CD4-positive, alpha-beta T cell treated with Interferon alpha-2 for 1 hour (primary cell): Measurements from ENCODE around the gene USH1G.
"Not testable (repeated sequence)": the region's sequence is repeated elsewhere in the genome, so short reads cannot be mapped to it uniquely, and the experiment has no call there.

Source experiments
- DNase-seq, 2 donors: peaks; one replicate each; pipeline ENCODE4 v3.0.0-alpha.2; 2020 to 2022

The USH1G gene

DNA sequence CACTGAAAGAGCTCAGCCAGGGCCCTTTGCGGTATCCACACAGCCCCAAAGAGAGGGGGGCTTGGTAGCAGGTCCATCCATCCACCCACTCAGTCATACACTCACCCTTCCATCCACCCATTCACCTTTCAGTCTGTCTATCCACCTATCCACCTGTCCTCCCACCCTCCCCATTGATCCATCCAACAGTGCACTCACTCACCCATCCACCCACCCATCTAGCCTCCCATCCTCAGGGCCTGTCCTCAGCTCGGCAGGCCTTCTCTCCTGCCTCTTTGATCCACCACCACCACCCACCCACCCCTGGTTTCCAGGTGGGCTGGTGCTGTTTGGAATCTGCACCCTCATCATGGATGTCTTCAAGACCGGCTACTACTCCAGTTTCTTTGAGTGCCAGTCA, 2.2 kb upstream of the USH1G start:
- DNase-seq, result no peak

- peak; percentile 10 to 33 for DNase-seq
These were observed 1.3 kb upstream of the USH1G start, which contains the start of gene OTOP2 for GRCh38 chr17:74924250-74924948. Gene OTOP2 (plus strand): TSS chr17:74924273. CDS start chr17:74924633, 360 bp downstream.

DNA sequence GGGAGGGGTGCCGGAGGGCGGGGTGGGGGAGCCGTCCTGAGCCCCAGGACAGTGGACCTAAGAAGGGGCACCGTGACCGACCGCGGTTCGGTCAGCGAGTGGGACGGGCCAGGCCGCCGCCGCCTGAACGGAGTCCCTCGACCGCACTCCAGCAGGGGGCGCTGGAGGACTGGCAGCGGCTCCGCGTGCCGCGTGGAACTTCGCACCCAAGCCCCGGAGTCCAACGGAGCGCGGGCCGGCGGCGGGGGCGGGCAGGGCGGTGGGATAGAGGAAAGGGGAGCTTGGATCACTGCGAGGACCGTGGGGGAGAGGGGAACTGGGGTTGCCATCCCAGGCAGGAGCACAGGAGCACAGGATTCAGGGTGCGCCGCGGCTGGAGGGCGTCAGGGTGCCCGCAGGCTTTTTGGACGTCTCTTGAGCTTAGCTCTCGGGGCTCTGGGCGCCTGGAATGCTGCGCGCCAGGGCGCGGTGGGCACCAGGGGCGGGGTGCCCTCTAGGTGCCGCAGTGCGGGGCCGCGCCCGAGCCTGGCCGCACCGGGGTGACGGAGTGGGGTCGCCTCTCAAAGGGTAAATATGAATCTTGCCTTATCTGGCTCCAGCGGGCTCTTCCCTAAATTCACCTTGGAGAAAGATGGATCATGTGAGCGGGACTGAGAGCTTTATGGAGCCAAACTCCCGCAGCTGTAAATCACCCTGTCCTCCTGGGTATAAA, 639 bp upstream of the USH1G start:
- peak; percentile 65 to 73 for DNase-seq

GRCh38 chr17:74922172-74922571, 883 bp downstream of the USH1G start:
- no peak for DNase-seq

GRCh38 chr17:74921769-74922168, 1.3 kb downstream of the USH1G start:
- no peak for DNase-seq

GRCh38 chr17:74921026-74921681, 1.9 kb downstream of the USH1G start:
- no peak for DNase-seq

DNA sequence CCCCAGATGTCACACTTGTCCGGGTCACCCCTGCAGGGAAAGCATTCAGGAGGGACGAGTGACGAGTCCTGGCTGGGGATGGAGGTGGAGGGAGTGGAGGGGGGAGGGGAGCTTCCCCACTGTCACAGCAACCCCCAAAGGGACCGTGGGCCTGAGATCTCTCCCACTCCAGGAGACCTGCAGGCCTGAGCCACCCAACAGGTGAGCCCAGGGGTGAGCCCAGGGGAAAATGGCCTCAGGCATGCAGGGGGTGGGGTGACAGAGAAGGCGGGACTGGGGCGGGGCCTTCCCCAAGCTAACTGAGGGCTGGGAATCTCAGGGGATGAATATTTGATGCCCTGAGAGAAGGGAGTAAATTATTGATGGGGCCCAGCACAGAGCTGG, 2.4 kb downstream of the USH1G start:
- no peak for DNase-seq

- DNase-seq, result no peak
These were observed 2.8 kb downstream of the USH1G start for GRCh38 chr17:74920306-74920620.

DNA sequence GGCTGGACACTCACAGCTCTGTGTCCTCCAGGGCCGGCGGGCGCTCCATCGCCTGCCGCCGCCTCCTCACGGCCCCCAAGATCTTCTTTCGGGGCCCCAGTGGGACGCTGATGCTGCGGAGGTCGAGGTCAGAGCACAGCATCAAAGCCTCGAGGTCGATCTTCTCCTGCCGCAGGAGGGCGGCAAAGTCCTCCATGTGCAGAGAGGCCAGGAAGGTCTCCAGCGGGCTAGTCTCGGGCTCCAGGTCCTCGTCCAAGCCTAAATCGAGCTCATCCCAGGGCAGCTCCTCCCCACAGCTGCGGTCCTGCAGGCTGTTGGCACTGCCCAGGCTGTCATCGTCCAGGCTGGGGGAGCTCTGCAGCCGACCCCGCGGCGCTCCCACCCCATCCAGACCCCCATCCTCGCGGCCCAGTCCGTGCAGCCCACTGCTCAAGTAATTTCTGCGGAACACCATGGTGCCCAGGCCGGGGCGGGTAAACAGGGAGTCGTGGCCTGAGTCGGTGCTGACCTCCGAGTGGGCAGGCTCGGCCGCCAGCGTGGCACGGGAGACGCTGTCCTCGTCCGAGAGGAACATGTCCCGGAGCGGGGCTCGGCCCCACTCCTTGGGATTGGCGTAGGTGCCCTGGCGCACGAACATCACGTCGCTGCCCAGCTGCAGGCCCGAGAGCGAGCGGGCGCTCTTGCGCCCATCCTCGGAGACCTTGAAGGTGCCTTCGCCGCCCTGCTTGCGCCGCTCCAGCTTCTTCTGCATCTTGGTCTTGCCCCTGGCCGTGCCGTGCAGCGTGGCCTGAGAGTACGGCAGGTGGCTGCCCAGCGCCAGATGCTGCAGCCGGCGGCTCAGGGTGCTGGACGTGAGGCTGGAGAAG, 3.4 kb downstream of the USH1G start:
- no peak for DNase-seq

GRCh38 chr17:74918906-74919305, 4.1 kb downstream of the USH1G start:
- DNase-seq, result no peak

GRCh38 chr17:74917430-74917829, 5.6 kb downstream of the USH1G start:
- peak in 1 of 2 donors; percentile 22 for DNase-seq

DNA sequence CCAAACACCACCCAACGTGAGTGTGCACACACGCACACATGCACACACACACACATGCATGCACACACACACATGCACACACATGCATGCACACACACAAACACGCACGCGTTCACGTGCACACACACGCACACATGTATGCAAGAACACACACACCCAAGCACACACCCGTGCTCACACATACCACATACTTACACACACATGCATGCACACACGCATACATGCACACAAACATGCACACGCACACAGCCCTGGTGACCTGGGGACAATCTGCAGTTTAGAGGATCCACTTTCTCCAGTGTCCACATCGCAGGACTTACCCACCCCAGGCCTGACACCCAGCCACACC, 6.2 kb downstream of the USH1G start:
- DNase-seq, result no peak

DNA sequence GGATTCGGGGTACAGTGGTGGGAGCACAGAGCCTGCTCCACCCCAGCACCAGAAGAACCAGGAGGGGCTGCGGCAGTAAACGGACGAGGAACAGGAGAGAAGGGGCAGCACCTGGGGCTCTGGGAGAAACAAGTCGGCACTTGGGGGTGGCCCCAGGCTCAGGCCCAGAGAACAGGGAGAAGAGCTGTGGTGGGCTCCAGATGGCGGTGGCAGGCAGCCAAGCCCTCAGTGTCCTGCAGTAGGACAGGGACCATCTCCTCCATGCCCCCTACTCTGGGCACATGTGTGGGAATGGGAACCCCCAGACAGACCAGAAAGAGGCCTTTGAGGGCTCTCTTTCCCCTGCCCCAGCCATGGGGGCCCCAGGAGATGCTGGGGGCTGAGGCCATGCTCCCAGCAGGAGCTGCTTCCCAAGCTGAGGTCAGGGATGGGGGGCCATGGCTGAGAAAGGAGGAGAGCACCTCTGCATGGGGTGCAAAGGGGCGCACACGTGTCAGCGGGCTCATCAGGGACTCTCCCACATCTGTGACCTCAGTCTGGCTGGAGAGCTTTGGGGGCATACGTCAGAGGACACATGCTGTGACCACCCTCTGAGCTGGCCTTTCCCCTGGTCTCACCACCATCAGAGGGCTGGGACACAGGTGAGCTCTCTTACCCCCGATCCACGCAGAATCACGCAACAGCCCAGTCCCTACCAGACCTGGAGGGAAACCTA, 6.8 kb downstream of the USH1G start:
- DNase-seq, result no peak

DNA sequence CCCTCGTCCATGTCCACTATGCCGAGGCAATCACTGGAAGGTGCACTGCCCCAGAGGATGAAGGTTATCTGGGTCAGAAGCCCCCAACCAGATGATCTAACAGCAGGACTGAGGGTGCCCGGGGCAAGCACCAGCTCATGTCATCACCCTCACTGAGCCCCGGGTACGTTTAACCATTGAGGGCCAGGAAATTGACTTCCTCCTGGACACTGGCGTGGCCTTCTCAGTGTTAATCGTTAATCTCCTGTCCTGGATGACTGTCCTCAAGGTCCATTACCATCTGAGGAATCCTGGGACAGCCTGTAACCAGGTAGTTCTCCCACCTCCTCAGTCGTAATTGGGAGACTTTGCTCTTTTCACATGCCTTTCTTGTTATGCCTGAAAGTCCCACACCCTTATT, 11.6 kb downstream of the USH1G start:
- not testable (repeated sequence) for DNase-seq

GRCh38 chr17:74909097-74909496, 14.0 kb downstream of the USH1G start:
- not testable (repeated sequence) for DNase-seq

- DNase-seq, result no peak
These were observed 16.0 kb downstream of the USH1G start for GRCh38 chr17:74907012-74907411.

- DNase-seq, result not testable (repeated sequence)
These were observed 16.8 kb downstream of the USH1G start for GRCh38 chr17:74906214-74906793.

- DNase-seq, result no peak
These were observed 18.2 kb downstream of the USH1G start for GRCh38 chr17:74904687-74905409.

GRCh38 chr17:74903671-74904070, 19.4 kb downstream of the USH1G start:
- no peak for DNase-seq

DNA sequence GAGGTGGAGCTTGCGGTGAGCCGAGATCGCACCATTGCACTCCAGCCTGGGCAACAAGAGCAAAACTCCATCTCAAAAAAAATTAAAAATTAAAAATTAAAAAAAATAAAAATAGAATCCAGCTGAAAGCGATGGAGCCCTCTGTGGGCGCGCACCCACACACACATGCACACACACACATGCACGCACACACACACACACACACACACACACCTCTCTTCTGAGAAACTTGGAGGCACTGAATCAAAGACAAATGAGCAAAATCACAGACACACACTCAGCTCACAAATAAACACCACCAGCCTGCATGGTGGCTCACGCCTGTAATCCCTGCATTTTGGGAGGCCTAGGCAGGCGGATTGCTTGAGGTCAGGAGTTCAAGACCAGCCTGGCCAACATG, 20.0 kb downstream of the USH1G start:
- no peak for DNase-seq

DNA sequence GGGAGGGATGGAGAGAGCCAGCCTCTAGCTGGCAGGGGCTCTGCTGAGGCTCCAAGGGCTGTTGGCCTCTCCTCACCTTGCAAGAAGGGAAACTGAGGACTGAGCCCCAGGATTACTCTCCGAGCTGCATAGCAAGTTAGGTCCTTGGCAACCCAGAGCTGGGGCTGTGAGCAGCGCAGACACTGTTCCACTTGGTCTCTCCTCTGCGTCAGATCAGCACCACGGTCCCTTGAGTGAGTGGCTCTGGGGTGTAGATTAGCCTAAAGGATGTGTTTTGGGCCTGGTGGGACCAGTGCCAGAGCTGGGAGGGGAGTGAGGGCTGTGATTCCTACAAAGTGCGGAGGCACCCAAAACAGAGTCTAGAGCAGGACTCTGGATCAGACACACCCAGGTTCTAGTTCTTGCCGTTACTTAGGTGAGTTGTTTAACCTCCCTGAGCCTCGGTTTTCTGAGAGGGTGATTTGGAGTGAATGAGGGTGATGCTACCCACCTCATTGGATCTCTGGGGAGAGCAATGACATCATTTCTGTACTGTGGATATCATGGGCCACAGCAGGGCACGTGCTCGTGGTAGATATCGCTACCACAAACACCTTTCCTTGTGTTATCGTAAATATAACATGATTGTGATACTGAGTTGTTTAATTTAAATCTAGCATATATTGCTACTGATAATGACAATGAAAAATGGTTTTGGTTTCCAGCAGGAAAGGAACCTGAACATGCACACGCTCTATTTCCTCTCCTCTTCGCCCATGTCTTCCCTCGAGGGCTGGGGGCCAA, 21.5 kb downstream of the USH1G start:
- DNase-seq, result no peak
